PFSK-1 (cell line): Measurements from ENCODE around the gene CCDC50.
A peak's percentile ranks its signal among the peaks of the same experiment; 100 is the strongest.

Experiments
- FOXP2 ChIP-seq: optimal IDR thresholded peaks from 2 replicates; pipeline ENCODE3; 2011; ENCODE audit warnings: borderline replicate concordance, control low read depth, inconsistent platforms; ENCODE audit not compliant: insufficient read depth; ENCODE audit errors: extremely low read length, extremely low read depth
- POLR2AphosphoS5 ChIP-seq: IDR thresholded peaks from 2 replicates; pipeline ENCODE4 v1.6.1; 2012; ENCODE audit warnings: low read depth, mild to moderate bottlenecking, control low read depth, low read length, moderate library complexity
- SIN3A ChIP-seq: IDR thresholded peaks from 2 replicates; pipeline ENCODE4 v1.6.1; 2012; ENCODE audit warnings: mild to moderate bottlenecking, low read length, moderate library complexity, borderline replicate concordance; ENCODE audit not compliant: insufficient read depth
- TAF1 ChIP-seq: IDR thresholded peaks from 2 replicates; pipeline ENCODE4 v1.6.1; 2012; ENCODE audit warnings: low read length, control low read depth, borderline replicate concordance; ENCODE audit not compliant: insufficient read depth

DNA sequence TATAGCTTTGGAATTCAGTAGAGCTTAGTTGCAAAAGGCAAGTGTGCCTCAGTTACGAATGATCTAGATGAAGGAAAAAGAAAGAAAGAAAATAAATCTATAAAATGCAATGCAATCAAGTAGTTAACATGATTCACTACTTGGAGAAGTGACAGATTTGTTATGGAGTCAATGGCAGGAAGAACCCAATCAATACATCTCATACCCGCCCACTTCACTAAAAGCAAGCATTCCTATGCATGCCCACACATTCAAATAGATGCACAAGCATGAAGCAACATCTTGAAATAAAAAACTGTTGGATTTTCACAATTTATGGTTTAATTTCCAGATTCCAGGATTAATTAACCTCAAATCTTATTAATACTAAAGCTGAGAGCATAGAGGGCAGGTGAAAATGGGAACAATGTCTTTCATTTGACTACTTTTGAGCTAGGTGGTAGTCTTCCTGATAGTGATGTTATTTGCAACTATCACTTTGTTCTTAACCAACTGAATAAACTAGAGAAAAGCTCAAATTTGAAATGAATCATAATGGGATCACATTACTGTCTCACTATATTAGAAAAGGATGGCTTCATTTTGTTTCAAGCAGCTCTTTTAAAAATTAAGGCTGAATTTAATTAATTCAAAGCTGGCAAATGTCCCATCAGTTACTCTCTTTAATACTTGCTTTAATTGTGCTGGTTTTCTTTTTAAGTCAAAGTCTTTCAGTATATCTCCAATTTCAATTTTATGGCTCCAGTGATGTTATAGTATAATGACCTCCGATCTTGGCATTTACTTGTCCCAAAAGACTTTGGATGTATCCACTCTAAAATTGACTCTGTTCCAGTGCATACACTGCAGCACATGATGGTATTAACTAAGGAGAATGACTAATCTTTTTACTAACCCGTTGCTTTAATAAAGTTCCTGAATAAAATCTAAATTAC is 46.7 kb upstream of the CCDC50 start:
- peak; percentile 71; the same call in 1 of the 2 replicates for TF ChIP-seq POLR2AphosphoS5
- TF ChIP-seq FOXP2: no peak
- no peak for TF ChIP-seq TAF1
- TF ChIP-seq SIN3A: no peak
